ENCODE measurements around the gene ZFP82. TPM values are rescaled to one million over a fixed set of nuclear protein-coding genes. Genes with fewer than 3 reads are reported as not detected.

ZFP82 gene
- total RNA-seq = 8.9 TPM in 2 replicates
- long read RNA-seq, full-length matches to known transcripts = 93 of 117 reads
- long read RNA-seq, partial matches to known transcripts = 1 of 117 reads
- long read RNA-seq, other reads (novel, unspliced or antisense) = 23 of 117 reads

GRCh38 chr19:36418287-36419001, at the start of gene ZFP82:
Gene ZFP82 (minus strand): TSS chr19:36418644. CDS start chr19:36409789, 8,855 bp downstream.
- H3K4me1 Mint-ChIP-seq (ENCODE audit: unreplicated experiment) = peaks cover 19% of the 10 kb centered on the region
- H3K36me3 Mint-ChIP-seq (ENCODE audit: unreplicated experiment) = peaks cover 20% of the 10 kb centered on the region
- DNase-seq (ENCODE audit: extremely low spot score, unreplicated experiment) = peak; percentile 95
- peaks cover 8% of the 10 kb centered on the region for H3K9me3 Mint-ChIP-seq (ENCODE audit: unreplicated experiment)
- H3K27me3 Mint-ChIP-seq (ENCODE audit: unreplicated experiment) = no peaks in the 10 kb centered on the region
- peak within 1 kb of the TSS; percentile 98 for H3K27ac Mint-ChIP-seq (ENCODE audit: unreplicated experiment)
- no peak for TF ChIP-seq CTCF (IDR thresholded peaks at IDR 0.05)
- H3K4me3 Mint-ChIP-seq (ENCODE audit: unreplicated experiment) = peak within 1 kb of the TSS; percentile 93

- Mint-ChIP-seq H3K27me3 (ENCODE audit: unreplicated experiment) (no peaks in the 10 kb centered on the region), H3K36me3 (ENCODE audit: unreplicated experiment) (peaks cover 58% of the 10 kb centered on the region), H3K4me3 (ENCODE audit: unreplicated experiment) (no peak overlapping the region), H3K27ac (ENCODE audit: unreplicated experiment) (no peak overlapping the region), H3K9me3 (ENCODE audit: unreplicated experiment) (peaks cover 31% of the 10 kb centered on the region), H3K4me1 (ENCODE audit: unreplicated experiment) (no peaks in the 10 kb centered on the region)
- TF ChIP-seq CTCF (IDR thresholded peaks at IDR 0.05) = no peak
- DNase-seq (ENCODE audit: extremely low spot score, unreplicated experiment) = no peak
Observed at GRCh38 chr19:36460046-36460445, 41.6 kb upstream of the ZFP82 start.

GRCh38 chr19:36456831-36457230, 38.4 kb upstream of the ZFP82 start:
- Mint-ChIP-seq H3K27ac (ENCODE audit: unreplicated experiment) (no peak overlapping the region), H3K9me3 (ENCODE audit: unreplicated experiment) (peaks cover 35% of the 10 kb centered on the region), H3K4me1 (ENCODE audit: unreplicated experiment) (no peaks in the 10 kb centered on the region), H3K36me3 (ENCODE audit: unreplicated experiment) (peaks cover 69% of the 10 kb centered on the region), H3K27me3 (ENCODE audit: unreplicated experiment) (no peaks in the 10 kb centered on the region), H3K4me3 (ENCODE audit: unreplicated experiment) (no peak overlapping the region)
- no peak for TF ChIP-seq CTCF (IDR thresholded peaks at IDR 0.05)
- DNase-seq (ENCODE audit: extremely low spot score, unreplicated experiment) = no peak

- no peak for TF ChIP-seq CTCF (IDR thresholded peaks at IDR 0.05)
- H3K4me1 Mint-ChIP-seq (ENCODE audit: unreplicated experiment) = no peaks in the 10 kb centered on the region
- H3K27ac Mint-ChIP-seq (ENCODE audit: unreplicated experiment) = no peak overlapping the region
- no peak overlapping the region for H3K4me3 Mint-ChIP-seq (ENCODE audit: unreplicated experiment)
- peaks cover 69% of the 10 kb centered on the region for H3K36me3 Mint-ChIP-seq (ENCODE audit: unreplicated experiment)
- DNase-seq (ENCODE audit: extremely low spot score, unreplicated experiment) = no peak
- peaks cover 42% of the 10 kb centered on the region for H3K9me3 Mint-ChIP-seq (ENCODE audit: unreplicated experiment)
- H3K27me3 Mint-ChIP-seq (ENCODE audit: unreplicated experiment) = no peaks in the 10 kb centered on the region
Observed at GRCh38 chr19:36449059-36449670, 30.7 kb upstream of the ZFP82 start.

GRCh38 chr19:36441339-36441738, 22.9 kb upstream of the ZFP82 start:
- peaks cover 12% of the 10 kb centered on the region for H3K36me3 Mint-ChIP-seq (ENCODE audit: unreplicated experiment)
- H3K27me3 Mint-ChIP-seq (ENCODE audit: unreplicated experiment) = no peaks in the 10 kb centered on the region
- H3K9me3 Mint-ChIP-seq (ENCODE audit: unreplicated experiment) = peaks cover 34% of the 10 kb centered on the region
- H3K4me1 Mint-ChIP-seq (ENCODE audit: unreplicated experiment) = no peaks in the 10 kb centered on the region
- DNase-seq (ENCODE audit: extremely low spot score, unreplicated experiment) = no peak
- no peak overlapping the region for H3K4me3 Mint-ChIP-seq (ENCODE audit: unreplicated experiment)
- no peak overlapping the region for H3K27ac Mint-ChIP-seq (ENCODE audit: unreplicated experiment)
- no peak for TF ChIP-seq CTCF (IDR thresholded peaks at IDR 0.05)
